ENCODE results near the gene KRTAP5-10.

GRCh38 chr11:71530602-71531001 lies 34.8 kb upstream of the KRTAP5-10 start:
- TF ChIP-seq CTCF (conservative IDR thresholded peaks at IDR 0.05 in 1 of 2, IDR thresholded peaks at IDR 0.05 in 1 of 2; ENCODE audit: low read depth in 1 of 2, low read length in 2 of 2): no peak
- TF ChIP-seq EZH2 (IDR thresholded peaks at IDR 0.05; ENCODE audit: low read length, missing control alignments): no peak

Measured in fibroblast of lung (primary cell).